22Rv1 (cell line): ENCODE data around the gene TTBK1.

Experiments
- H3K27ac ChIP-seq: fragments of 450-650 bp; 2 replicates; pipeline ENCODE4 v1.5.1; 2017
- ZFX ChIP-seq: fragments of 450-650 bp; IDR thresholded peaks from 2 replicates; pipeline ENCODE4 v1.6.1; 2017; ENCODE audit warnings: antibody characterized with exemption, borderline replicate concordance
- TF ChIP-seq, protein P1 (sequence below): fragments of 450-650 bp; IDR thresholded peaks from 2 replicates; pipeline ENCODE4 v1.5.1; 2017; ENCODE audit warnings: mild to moderate bottlenecking

The TTBK1 gene

GRCh38 chr6:43242908-43243663, at the start of gene TTBK1:
TSS of gene TTBK1 (plus strand) at chr6:43243481. CDS start at chr6:43246661, 3,180 bp downstream.
- no peak within 1 kb of the TSS for H3K27ac ChIP-seq
- TF ChIP-seq, protein P1, sequence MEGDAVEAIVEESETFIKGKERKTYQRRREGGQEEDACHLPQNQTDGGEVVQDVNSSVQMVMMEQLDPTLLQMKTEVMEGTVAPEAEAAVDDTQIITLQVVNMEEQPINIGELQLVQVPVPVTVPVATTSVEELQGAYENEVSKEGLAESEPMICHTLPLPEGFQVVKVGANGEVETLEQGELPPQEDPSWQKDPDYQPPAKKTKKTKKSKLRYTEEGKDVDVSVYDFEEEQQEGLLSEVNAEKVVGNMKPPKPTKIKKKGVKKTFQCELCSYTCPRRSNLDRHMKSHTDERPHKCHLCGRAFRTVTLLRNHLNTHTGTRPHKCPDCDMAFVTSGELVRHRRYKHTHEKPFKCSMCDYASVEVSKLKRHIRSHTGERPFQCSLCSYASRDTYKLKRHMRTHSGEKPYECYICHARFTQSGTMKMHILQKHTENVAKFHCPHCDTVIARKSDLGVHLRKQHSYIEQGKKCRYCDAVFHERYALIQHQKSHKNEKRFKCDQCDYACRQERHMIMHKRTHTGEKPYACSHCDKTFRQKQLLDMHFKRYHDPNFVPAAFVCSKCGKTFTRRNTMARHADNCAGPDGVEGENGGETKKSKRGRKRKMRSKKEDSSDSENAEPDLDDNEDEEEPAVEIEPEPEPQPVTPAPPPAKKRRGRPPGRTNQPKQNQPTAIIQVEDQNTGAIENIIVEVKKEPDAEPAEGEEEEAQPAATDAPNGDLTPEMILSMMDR, result no peak
- no peak for TF ChIP-seq ZFX

GRCh38 chr6:43193929-43194328, 49.4 kb upstream of the TTBK1 start:
- no peak overlapping the region for H3K27ac ChIP-seq
- TF ChIP-seq ZFX, result no peak
- TF ChIP-seq, protein P1, result no peak

- H3K27ac ChIP-seq, result no peak overlapping the region
- TF ChIP-seq, protein P1, result no peak
- TF ChIP-seq ZFX, result no peak
These were observed 46.9 kb upstream of the TTBK1 start for GRCh38 chr6:43196337-43196736.

DNA sequence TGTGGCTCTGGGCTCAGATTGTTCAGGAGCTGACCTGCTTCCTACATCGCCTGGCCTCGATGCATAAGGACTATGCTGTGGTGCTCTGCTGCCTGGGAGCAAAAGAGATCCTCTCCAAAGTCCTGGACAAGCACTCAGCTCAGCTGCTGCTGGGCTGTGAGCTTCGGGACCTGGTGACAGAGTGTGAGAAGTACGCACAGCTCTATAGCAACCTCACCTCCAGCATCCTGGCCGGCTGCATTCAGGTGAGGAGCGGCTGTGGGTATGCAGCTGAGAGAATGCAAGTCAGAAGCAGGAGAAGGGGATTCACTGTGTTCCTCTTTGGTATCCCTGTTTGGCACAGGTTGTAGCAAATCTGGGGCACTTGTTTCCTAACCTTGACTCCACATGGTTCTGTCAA, 43.4 kb upstream of the TTBK1 start:
- no peak overlapping the region for H3K27ac ChIP-seq
- no peak for TF ChIP-seq ZFX
- TF ChIP-seq, protein P1, result no peak

- TF ChIP-seq, protein P1, result no peak
- TF ChIP-seq ZFX, result no peak
- H3K27ac ChIP-seq, result no peak overlapping the region
These were observed 42.7 kb upstream of the TTBK1 start for GRCh38 chr6:43200541-43200940.

- no peak for TF ChIP-seq ZFX
- TF ChIP-seq, protein P1, result no peak
These were observed 40.8 kb upstream of the TTBK1 start for GRCh38 chr6:43202451-43202850.

DNA sequence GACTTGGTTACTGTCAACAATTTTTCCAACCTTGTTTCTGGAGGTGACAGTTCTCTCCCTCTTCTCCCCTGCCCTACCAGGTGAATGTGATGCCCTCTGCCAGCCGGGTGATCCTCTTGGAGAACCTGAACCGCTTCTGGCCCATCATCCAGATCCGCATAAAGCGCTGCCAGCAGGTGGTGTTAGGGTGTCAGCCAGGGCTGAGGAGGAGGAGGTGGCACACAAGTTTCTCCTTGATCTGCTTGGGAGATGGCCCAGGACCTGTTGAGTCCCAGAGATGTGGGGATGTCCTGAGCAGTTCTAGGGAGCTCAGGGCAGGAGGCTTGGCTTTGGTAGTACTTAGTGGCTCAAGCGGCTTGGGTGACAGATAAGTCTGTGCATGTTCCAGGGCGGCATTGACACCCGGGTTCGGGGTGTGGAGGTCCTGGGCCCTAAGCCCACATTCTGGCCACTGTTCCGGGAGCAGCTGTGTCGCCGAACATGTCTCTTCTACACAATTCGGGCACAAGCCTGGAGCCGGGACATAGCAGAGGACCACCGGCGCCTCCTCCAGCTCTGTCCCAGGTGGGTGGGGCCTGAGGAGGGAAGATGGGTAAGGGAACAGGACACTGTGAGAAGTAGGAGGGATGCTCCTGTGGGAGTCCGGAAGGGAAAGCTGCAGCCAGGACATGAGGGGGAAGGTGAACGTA, 40.1 kb upstream of the TTBK1 start:
- H3K27ac ChIP-seq, result no peak overlapping the region
- no peak for TF ChIP-seq ZFX
- TF ChIP-seq, protein P1, result no peak

More at GRCh38 chr6:43202451-43202850, 40.8 kb upstream of the TTBK1 start:
- H3K27ac ChIP-seq, result no peak overlapping the region
